Prostate gland (tissue), 2 donors: ENCODE measurements around the gene APOH. TPM values are rescaled to one million over a fixed set of nuclear protein-coding genes. Genes with fewer than 3 reads are reported as not detected.

Experiments used
- DNase-seq: peaks from one replicate; pipeline ENCODE4 v3.0.0-alpha.2; 2019; ENCODE audit warnings: low spot score
- H3K27ac ChIP-seq, 2 donors: fragments of 200-600 bp; sonication (generic); 2 replicates each; pipeline ENCODE4 v1.5.1; 2017 to 2019
- H3K27me3 ChIP-seq: fragments of 200-600 bp; sonication (generic); replicated peaks from 2 replicates; pipeline ENCODE4 v1.5.1; 2019; ENCODE audit not compliant: insufficient read depth
- H3K36me3 ChIP-seq, 2 donors: fragments of 200-600 bp; sonication (generic); 1 replicate in 1 of 2; 2 replicates in 1 of 2; pipeline versions ENCODE4 v1.5.1 to v1.8.1; 2017 to 2019
- H3K4me1 ChIP-seq: fragments of 200-600 bp; sonication (generic); replicated peaks from 2 replicates; pipeline ENCODE4 v1.5.1; 2019
- H3K4me3 ChIP-seq, 2 donors: fragments of 200-600 bp; sonication (generic); 2 replicates each; pipeline ENCODE4 v1.5.1; 2017 to 2019
- H3K9me3 ChIP-seq: fragments of 200-600 bp; sonication (generic); 2 replicates; pipeline ENCODE4 v1.5.1; 2017
- POLR2A ChIP-seq: fragments of 450-650 bp; IDR thresholded peaks from one replicate; pipeline ENCODE4 v1.6.1; 2016; ENCODE audit warnings: antibody characterized with exemption, mild to moderate bottlenecking
- POLR2AphosphoS5 ChIP-seq: sonication (generic); formaldehyde crosslinking; IDR thresholded peaks from one replicate; pipeline ENCODE4 v1.6.1; 2017; ENCODE audit warnings: antibody characterized with exemption
- WGBS: methylation state at CpG from one replicate; pipeline ENCODE4 v1.1.5; 2018; 5-methylcytosine and 5-hydroxymethylcytosine counted together
- intact Hi-C: fragments of 100-400 bp; cut with DNase I; formaldehyde crosslinking; loops from one replicate; pipeline ENCODE4 v1.14.2; 2022
- small RNA-seq, 2 donors: library from RNA; depleted of rRNA; stranded (forward); fragments of <200 nt; gene quantifications; one replicate each; pipeline ENCODE3, GENCODE V24; 2016
- total RNA-seq, 2 donors: library from RNA; depleted of rRNA; stranded (reverse); fragments of >200 nt; gene quantifications; one replicate each; pipeline ENCODE4 v1.1.0, GENCODE V29; 2016
- TF ChIP-seq, protein P1 (sequence below), 4 experiments: fragments of 200-600 bp in 2 of 4; fragments of 450-650 bp in 2 of 4; sonication (generic) in 2 of 4; IDR thresholded peaks; 1 replicate in 3 of 4; 2 replicates in 1 of 4; pipeline ENCODE4 v1.5.1; 2016 to 2019; ENCODE audit warnings: antibody characterized with exemption in 4 of 4, mild to moderate bottlenecking in 2 of 4, moderate library complexity in 2 of 4

The APOH gene
- total RNA-seq, 2 donors from 2014 or later = not detected

DNA sequence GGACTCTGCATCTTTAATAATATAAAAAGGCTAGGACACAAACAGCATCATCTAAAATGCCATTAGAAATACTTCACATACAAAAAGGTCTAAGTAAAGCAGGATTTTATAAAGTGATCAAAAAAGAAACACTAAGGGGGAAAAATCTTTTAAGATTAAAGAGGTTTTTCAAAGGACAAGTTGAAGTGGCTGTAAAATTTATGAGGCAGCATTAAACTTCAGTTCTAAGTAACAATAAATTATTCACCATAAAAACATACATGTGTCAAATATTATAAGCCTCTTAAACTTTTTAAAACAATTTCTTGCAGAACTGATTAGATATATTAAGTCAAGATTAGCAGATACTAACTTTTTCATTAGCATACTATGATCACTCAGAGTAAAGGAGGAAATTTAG, 58.0 kb downstream of the APOH start:
- DNase-seq = no peak
- no peaks in the 10 kb centered on the region for H3K36me3 ChIP-seq
- TF ChIP-seq, protein P1, sequence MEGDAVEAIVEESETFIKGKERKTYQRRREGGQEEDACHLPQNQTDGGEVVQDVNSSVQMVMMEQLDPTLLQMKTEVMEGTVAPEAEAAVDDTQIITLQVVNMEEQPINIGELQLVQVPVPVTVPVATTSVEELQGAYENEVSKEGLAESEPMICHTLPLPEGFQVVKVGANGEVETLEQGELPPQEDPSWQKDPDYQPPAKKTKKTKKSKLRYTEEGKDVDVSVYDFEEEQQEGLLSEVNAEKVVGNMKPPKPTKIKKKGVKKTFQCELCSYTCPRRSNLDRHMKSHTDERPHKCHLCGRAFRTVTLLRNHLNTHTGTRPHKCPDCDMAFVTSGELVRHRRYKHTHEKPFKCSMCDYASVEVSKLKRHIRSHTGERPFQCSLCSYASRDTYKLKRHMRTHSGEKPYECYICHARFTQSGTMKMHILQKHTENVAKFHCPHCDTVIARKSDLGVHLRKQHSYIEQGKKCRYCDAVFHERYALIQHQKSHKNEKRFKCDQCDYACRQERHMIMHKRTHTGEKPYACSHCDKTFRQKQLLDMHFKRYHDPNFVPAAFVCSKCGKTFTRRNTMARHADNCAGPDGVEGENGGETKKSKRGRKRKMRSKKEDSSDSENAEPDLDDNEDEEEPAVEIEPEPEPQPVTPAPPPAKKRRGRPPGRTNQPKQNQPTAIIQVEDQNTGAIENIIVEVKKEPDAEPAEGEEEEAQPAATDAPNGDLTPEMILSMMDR (IDR thresholded peaks at IDR 0.05) = no peak
- TF ChIP-seq POLR2A (no peak), POLR2AphosphoS5 (no peak)
- H3K27ac ChIP-seq = no peak overlapping the region
- H3K4me1 ChIP-seq = no peaks in the 10 kb centered on the region
- no peaks in the 10 kb centered on the region for H3K9me3 ChIP-seq
- H3K27me3 ChIP-seq = no peaks in the 10 kb centered on the region
- intact Hi-C loops = no loop called here
- no peak overlapping the region for H3K4me3 ChIP-seq

- H3K36me3 ChIP-seq = no peaks in the 10 kb centered on the region
- H3K27ac ChIP-seq = no peak overlapping the region
- no peak overlapping the region for H3K4me3 ChIP-seq
- TF ChIP-seq POLR2AphosphoS5 (no peak), POLR2A (no peak)
- TF ChIP-seq, protein P1 (IDR thresholded peaks at IDR 0.05) = no peak
- H3K27me3 ChIP-seq = no peaks in the 10 kb centered on the region
- H3K9me3 ChIP-seq = no peaks in the 10 kb centered on the region
- WGBS = 89% methylated on average over 3 of the region's 3 CpGs
- no peak for DNase-seq
- H3K4me1 ChIP-seq = no peaks in the 10 kb centered on the region
- intact Hi-C loops = loop anchor here (5.0 to 10.0 kb wide), 3 partner anchors 715 to 935 kb away; no protein-coding TSS in a partner anchor
Observed at GRCh38 chr17:66169839-66170238, 59.4 kb downstream of the APOH start.

DNA sequence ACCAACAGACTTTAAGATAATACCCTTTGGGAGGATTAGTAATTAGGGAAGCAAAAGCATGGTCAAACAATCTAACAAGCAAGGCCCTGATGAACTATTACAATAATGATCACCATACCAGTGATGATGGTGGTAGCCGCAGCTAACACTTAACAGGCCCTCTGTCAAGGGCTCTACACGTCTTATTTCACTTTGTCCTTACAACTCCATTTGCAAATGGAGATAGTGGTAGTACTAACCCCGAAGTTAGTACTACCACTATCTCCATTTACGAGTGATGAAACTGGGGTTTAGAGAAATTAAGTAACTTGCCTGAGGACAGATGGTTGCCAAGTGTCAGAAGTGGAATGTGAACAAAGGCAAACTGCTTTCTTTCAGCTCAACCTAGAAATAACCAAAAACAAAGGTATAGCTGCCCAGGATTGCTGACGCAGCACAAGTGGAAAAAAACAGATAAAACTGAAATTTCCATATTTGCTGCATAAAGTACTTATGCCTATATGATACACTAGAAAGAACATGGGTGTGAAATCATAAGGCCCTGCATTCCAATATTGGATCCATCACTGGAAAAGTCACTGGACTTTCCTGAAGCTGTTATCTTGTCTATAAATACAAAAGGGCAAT, 61.9 kb downstream of the APOH start:
- Histone ChIP-seq H3K27me3 (no peaks in the 10 kb centered on the region), H3K27ac (no peak overlapping the region)
- TF ChIP-seq POLR2A (no peak), POLR2AphosphoS5 (no peak)
- TF ChIP-seq, protein P1 (IDR thresholded peaks at IDR 0.05) = no peak

GRCh38 chr17:66165537-66166123, 63.6 kb downstream of the APOH start:
- intact Hi-C loops = loop anchor here (5.0 to 10.0 kb wide), 3 partner anchors 711 to 931 kb away; no protein-coding TSS in a partner anchor

More for the DNA sequence above, 61.9 kb downstream of the APOH start:
- H3K9me3 ChIP-seq = no peaks in the 10 kb centered on the region
- no peak overlapping the region for H3K4me3 ChIP-seq
- H3K36me3 ChIP-seq = no peaks in the 10 kb centered on the region
- no peaks in the 10 kb centered on the region for H3K4me1 ChIP-seq
- intact Hi-C loops = loop anchor here (5.0 to 10.0 kb wide), 3 partner anchors 713 to 933 kb away; no protein-coding TSS in a partner anchor
- no peak for DNase-seq
- 68% methylated on average over 5 of the region's 5 CpGs for WGBS

More at GRCh38 chr17:66165537-66166123, 63.6 kb downstream of the APOH start:
- DNase-seq = peak; percentile 13
- TF ChIP-seq, protein P1 (IDR thresholded peaks at IDR 0.05) = peak; percentile 59 to 84 (median 78)
- no peak for TF ChIP-seq POLR2AphosphoS5
- no peak for TF ChIP-seq POLR2A
- Histone ChIP-seq H3K36me3 (no peaks in the 10 kb centered on the region), H3K4me3 (no peak overlapping the region), H3K4me1 (no peaks in the 10 kb centered on the region), H3K9me3 (no peaks in the 10 kb centered on the region), H3K27me3 (no peaks in the 10 kb centered on the region), H3K27ac (no peak overlapping the region)

Small RNA genes within 50 kb of the gene (small RNA-seq; reads per million reads assigned to genes)
- gene RNA5SP444 = 0 to 0.40 reads per million in 2 donors

Other genes with a start within 250 kb of the APOH start
- 10 to 100 TPM in 1 of 2 donors, 1 to 10 TPM in 1; 2.3 to 22.8 TPM for gene CEP112, start 37.3 kb downstream of the APOH start, total RNA-seq
- 10 to 100 TPM in 1 of 2 donors, 1 to 10 TPM in 1; 8.3 to 26.5 TPM for gene PRKCA, start 73.2 kb upstream of the APOH start, total RNA-seq